SK-N-MC (cell line): ENCODE results near the gene RGR.

ENCODE experiments used
- DNase-seq: peaks from one replicate; pipeline ENCODE4 v3.0.0-alpha.2; 2011; ENCODE audit warnings: low read depth, low spot score
- H3K27ac ChIP-seq: fragments of 200-600 bp; sonication (generic); 2 replicates; pipeline ENCODE4 v1.5.1; 2016; ENCODE audit warnings: mixed run types
- H3K36me3 ChIP-seq: fragments of 200-600 bp; sonication (generic); 2 replicates; pipeline ENCODE4 v1.6.1; 2017; ENCODE audit warnings: antibody characterized with exemption, low read length, mixed read lengths; ENCODE audit not compliant: insufficient read depth
- H3K4me3 ChIP-seq: fragments of 200-600 bp; sonication (generic); 2 replicates; pipeline ENCODE4 v1.5.1; 2016
- H3K9ac ChIP-seq: fragments of 200-600 bp; sonication (generic); 2 replicates; pipeline ENCODE4 v1.8.0; 2017; ENCODE audit warnings: mixed run types, mixed read lengths; ENCODE audit not compliant: insufficient read length
- H3K9me3 ChIP-seq: fragments of 200-600 bp; sonication (generic); 2 replicates; pipeline ENCODE4 v1.6.1; 2017; ENCODE audit warnings: low read depth, mild to moderate bottlenecking, antibody characterized with exemption, low read length, moderate library complexity, mixed read lengths
- EZH2 ChIP-seq: fragments of 200-600 bp; sonication (generic); IDR thresholded peaks from one replicate; pipeline ENCODE4 v1.6.1; 2017; ENCODE audit warnings: antibody characterized with exemption
- FOXP2 ChIP-seq: optimal IDR thresholded peaks from 2 replicates; pipeline ENCODE3; 2011; ENCODE audit warnings: mild to moderate bottlenecking, moderate library complexity; ENCODE audit not compliant: insufficient read depth; ENCODE audit errors: extremely low read length, control extremely low read depth
- POLR2AphosphoS5 ChIP-seq: IDR thresholded peaks from 2 replicates; pipeline ENCODE4 v1.6.1; 2012; ENCODE audit warnings: mild to moderate bottlenecking, low read depth, low read length, borderline replicate concordance

RGR gene

DNA sequence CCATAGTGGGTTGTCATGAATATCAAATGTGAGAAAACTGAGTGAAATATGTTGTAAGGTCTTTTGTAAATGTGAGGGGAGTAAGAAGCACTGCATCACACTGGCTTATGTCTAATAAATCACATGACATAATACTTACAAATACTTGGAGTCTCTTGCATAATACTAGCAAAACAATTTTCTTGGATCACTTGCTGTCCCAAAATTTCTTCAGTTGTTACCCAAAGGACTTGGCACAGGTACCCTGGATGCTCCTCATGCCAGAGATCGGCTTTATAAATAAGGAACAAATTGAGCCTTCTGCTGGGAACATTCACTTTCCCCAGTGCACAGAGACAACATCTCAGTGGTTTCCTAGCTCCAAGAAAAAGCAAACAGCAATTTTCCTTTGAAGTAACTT is 14.5 kb upstream of the RGR start:
- Histone ChIP-seq H3K4me3 (no peak overlapping the region), H3K9me3 (no peaks in the 10 kb centered on the region), H3K27ac (no peak overlapping the region), H3K36me3 (no peaks in the 10 kb centered on the region), H3K9ac (no peak overlapping the region)
- TF ChIP-seq EZH2 (no peak), FOXP2 (no peak)
- no peak for DNase-seq

DNA sequence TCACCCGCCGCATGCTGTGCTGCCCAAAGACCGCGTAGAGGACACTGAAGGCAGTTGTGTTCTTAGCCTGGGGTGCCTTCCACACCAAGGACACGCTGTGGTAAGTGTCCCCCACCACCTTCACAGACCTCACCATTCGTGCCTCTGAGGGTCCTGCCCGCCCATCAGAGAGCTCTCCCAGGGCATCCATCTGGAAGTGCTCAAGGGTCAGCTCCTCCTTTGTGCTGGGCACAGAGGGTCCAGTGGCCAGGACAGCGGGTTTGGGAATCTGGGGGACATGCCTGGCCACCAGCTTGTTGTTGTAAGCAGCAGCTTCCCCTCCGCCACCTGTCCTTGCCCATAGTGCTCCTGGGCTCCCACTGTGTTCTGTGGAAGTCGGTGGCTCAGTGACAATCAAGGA is 12.5 kb upstream of the RGR start:
- no peaks in the 10 kb centered on the region for H3K9me3 ChIP-seq
- DNase-seq: no peak
- H3K27ac ChIP-seq: no peak overlapping the region
- H3K4me3 ChIP-seq: no peak overlapping the region
- H3K36me3 ChIP-seq: no peaks in the 10 kb centered on the region
- H3K9ac ChIP-seq: no peak overlapping the region
- TF ChIP-seq EZH2: no peak
- no peak for TF ChIP-seq POLR2AphosphoS5
- no peak for TF ChIP-seq FOXP2

DNA sequence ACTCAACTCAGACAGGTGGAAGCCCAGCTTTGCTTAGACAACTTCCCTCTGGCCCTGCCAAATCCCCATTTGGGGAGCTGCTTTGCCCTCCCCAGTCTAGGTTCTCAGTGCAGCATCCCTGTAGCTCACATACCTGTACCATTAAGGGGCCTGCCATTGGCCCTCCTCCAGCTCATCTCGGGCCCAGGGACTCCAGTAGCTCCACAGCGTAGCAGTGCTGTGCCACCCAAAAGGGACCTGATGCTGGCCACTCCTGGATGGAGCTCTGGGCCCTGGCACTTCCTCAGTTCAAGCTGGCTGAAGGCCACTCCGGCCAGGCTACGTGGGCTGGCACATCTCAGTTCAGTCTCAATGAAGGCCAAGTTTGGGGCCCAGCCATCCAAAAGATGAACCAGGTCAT is 10.9 kb upstream of the RGR start:
- Histone ChIP-seq H3K27ac (no peak overlapping the region), H3K9ac (no peak overlapping the region), H3K9me3 (no peaks in the 10 kb centered on the region), H3K36me3 (no peaks in the 10 kb centered on the region), H3K4me3 (no peak overlapping the region)
- no peak for DNase-seq
- TF ChIP-seq POLR2AphosphoS5 (no peak), FOXP2 (no peak), EZH2 (no peak)

DNA sequence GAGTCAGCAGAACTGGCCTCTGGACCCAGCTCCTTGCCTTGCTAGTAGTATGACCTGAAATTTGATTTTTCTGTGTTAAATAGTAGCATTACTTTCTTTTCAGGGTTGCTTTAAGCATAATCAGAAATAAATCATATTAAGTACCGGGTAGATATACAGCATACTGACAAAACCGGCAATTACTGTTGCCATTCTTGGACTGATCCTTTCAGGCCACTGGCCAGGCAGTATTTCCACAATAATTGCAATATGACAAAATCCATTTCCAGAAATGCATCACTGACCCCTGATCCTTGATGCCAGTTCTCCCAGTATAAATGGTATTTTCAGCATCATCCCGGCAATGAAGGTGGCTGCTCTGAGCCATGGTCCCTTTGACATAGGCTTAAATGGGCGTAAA is 10.4 kb upstream of the RGR start:
- DNase-seq: no peak
- Histone ChIP-seq H3K27ac (no peak overlapping the region), H3K9ac (no peak overlapping the region), H3K4me3 (no peak overlapping the region), H3K36me3 (no peaks in the 10 kb centered on the region), H3K9me3 (no peaks in the 10 kb centered on the region)
- TF ChIP-seq FOXP2: no peak
- TF ChIP-seq POLR2AphosphoS5: no peak
- TF ChIP-seq EZH2: no peak

DNA sequence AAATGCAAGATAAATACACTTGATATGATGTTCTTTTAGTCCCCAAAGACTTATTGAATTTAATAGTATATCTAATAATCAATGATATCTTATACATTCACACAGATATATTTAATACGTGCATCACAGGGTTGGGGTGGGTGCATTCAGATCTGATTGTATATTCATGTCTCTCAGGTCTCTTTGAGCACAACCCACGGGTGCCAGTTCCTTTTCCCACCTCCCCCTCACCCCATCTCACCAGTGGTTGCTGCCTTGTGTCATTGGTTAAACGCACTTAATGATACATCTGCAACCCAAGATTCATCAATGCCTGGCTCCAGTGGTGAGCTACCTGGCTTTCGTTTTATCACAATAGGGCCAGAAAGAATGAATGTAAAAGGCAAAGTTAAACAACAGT is 9.8 kb upstream of the RGR start:
- TF ChIP-seq FOXP2 (no peak), POLR2AphosphoS5 (no peak), EZH2 (no peak)
- H3K9ac ChIP-seq: no peak overlapping the region
- no peak overlapping the region for H3K27ac ChIP-seq
- no peaks in the 10 kb centered on the region for H3K9me3 ChIP-seq
- no peak overlapping the region for H3K4me3 ChIP-seq
- no peak for DNase-seq
- H3K36me3 ChIP-seq: no peaks in the 10 kb centered on the region

DNA sequence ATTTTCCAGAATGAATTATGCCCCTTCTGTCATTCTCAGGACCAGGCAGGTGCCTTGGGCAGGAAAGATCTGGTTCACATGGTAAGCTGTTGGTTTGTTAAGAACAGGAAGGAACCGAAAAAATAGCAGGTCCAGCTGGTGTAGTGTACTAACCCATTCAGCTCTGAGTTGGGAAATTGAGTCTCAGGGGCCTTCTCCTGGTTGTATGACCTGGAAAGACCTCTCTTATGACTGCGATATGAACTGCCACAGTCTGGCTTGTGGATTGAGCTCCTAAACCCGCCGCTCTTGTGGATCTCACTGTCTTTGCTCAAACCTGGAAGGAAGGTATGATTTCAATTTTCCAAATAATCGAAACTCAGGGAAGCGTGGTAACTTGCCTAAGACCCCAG is 8.1 kb upstream of the RGR start:
- Histone ChIP-seq H3K27ac (no peak overlapping the region), H3K36me3 (no peaks in the 10 kb centered on the region), H3K9ac (no peak overlapping the region), H3K4me3 (no peak overlapping the region), H3K9me3 (no peaks in the 10 kb centered on the region)
- DNase-seq: no peak
- TF ChIP-seq FOXP2 (no peak), POLR2AphosphoS5 (no peak), EZH2 (no peak)

DNA sequence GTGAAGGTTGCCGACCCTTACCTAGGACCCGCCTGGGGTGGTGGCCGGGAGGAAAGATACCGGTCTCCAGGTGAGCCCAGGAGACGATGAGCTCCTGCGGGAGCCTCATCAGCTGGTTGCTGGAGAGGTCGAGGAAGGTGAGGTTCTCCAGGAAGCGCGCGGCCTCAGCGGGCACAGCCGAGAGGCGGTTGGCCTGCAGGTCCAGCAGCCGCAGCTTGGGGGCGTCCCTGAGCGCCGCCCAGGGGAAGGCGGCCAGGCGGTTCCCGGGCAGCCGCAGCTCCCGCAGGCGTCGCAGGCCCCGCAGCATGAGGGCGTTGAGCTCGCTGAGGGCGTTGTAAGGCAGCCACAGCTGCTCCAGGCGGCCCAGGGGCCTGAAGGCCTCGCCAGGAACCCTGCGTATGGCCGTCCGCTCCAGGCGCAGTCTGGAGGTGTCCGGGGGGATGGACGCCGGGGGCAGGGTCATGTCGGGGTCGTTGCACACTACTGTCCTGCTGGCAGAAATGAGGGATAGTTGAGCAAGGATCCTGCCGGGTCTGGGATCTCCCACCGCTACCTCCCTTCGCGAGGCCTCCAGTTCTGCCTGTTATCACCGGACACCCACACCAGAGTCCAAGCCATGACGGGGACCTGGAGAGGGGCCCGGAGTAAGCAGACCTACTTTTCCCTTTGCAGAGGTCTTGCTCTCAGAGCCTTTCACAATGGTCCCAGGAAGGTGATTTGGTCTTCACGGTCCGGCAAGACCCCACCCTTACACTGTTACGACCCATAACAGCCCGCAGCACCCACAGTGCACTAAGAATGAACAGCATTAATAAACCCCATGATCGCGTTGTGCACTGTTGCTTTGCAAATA is 7.4 kb upstream of the RGR start:
- DNase-seq: no peak
- Histone ChIP-seq H3K4me3 (no peak overlapping the region), H3K9me3 (no peaks in the 10 kb centered on the region), H3K9ac (no peak overlapping the region), H3K36me3 (no peaks in the 10 kb centered on the region), H3K27ac (no peak overlapping the region)
- no peak for TF ChIP-seq POLR2AphosphoS5

DNA sequence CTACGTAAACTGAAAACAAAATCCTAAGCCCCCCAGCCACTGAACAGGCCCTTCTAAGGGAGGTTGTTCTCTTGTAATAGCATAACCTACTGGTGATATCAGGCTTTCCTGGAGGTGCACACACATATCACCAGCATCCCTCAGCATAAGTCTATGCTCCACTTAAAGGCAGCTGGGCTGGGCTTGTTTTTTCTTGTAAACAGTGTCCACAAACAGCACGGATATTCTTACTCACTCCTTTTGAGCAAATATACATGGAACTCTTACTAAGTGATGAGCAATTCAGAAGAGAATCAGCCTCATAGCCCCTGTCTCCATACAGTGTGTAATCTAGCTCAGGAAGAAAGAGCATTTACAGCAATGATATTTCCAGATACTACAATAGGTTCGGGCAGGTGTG is 5.9 kb upstream of the RGR start:
- Histone ChIP-seq H3K9me3 (no peaks in the 10 kb centered on the region), H3K9ac (no peak overlapping the region), H3K4me3 (no peak overlapping the region), H3K36me3 (no peaks in the 10 kb centered on the region), H3K27ac (no peak overlapping the region)
- DNase-seq: no peak
- no peak for TF ChIP-seq POLR2AphosphoS5
- no peak for TF ChIP-seq EZH2
- no peak for TF ChIP-seq FOXP2

DNA sequence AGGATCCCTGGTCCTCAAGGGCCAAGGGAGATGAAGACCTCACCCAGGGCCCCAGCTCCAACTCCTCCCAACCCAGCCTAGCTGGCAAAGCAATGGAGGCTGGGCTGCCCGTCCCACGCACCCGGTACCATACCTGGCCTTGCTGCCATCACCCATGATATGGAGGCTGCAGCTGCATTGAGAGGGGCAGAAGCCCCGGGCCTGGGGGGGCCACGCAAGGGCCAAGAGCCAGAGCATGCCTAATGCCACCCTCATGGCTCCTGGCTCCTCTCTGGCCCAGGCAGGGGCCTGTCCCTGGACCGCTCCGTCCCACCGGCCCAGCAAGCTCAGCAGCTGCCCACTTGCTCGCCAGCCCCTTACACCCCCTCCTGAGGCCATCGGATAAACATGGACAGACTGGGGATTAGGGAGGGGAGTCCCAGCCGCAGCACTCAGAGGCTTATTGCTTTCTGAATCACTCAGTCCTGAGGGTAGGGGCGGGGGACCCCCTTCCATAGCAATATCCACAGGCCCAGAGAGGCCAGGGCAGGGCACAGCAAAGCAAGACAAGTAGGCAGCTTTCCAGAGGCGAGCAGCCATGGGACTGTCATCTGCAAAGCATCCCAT is 3.6 kb upstream of the RGR start, which contains the start of gene LRIT1:
Gene LRIT1, minus strand, starts transcription at position 362 of the 606 bp plus-strand sequence. Its CDS starts 107 bp downstream, at position 255.
- Histone ChIP-seq H3K9ac (no peak within 1 kb of the TSS), H3K4me3 (no peak within 1 kb of the TSS), H3K27ac (no peak within 1 kb of the TSS), H3K36me3 (no peaks in the 10 kb centered on the region), H3K9me3 (no peaks in the 10 kb centered on the region)
- no peak for DNase-seq
- TF ChIP-seq POLR2AphosphoS5 (no peak), FOXP2 (no peak), EZH2 (no peak)
